WTC11 (cell line): ENCODE data around the gene BCL7A.

Source experiments
- ATF1 ChIP-seq: sonication (generic); formaldehyde crosslinking; IDR thresholded peaks from 2 replicates; pipeline ENCODE4 v1.8.1; 2023; ENCODE audit warnings: mild to moderate bottlenecking, moderate library complexity, missing genetic modification reagents
- CREM ChIP-seq: sonication (generic); formaldehyde crosslinking; IDR thresholded peaks from 2 replicates; pipeline ENCODE4 v1.8.1; 2022; ENCODE audit warnings: mild to moderate bottlenecking, missing genetic modification reagents, moderate library complexity
- FOXJ3 ChIP-seq: sonication (generic); formaldehyde crosslinking; IDR thresholded peaks from 2 replicates; pipeline ENCODE4 v1.9.0; 2021; ENCODE audit warnings: missing genetic modification reagents, mild to moderate bottlenecking, borderline replicate concordance
- MXD4 ChIP-seq: fragments of 250-450 bp; sonication (Bioruptor Pico); IDR thresholded peaks from 2 replicates; pipeline ENCODE4 v1.8.0; 2021; ENCODE audit warnings: mild to moderate bottlenecking, moderate library complexity, borderline replicate concordance
- USF2 ChIP-seq: sonication (generic); formaldehyde crosslinking; IDR thresholded peaks from 2 replicates; pipeline ENCODE4 v1.8.1; 2023; ENCODE audit warnings: mild to moderate bottlenecking, missing genetic modification reagents, moderate library complexity
- ZNF138 ChIP-seq: sonication (generic); formaldehyde crosslinking; conservative IDR thresholded peaks from 2 replicates; pipeline ENCODE4 v1.8.1; 2022; ENCODE audit warnings: mild to moderate bottlenecking, moderate library complexity, missing genetic modification reagents
- TF ChIP-seq, protein P1 (sequence below): sonication (generic); formaldehyde crosslinking; IDR thresholded peaks from 2 replicates; pipeline ENCODE4 v1.8.0; 2022; ENCODE audit warnings: mild to moderate bottlenecking, missing genetic modification reagents
- TF ChIP-seq, protein P2 (sequence below): fragments of 200-600 bp; IDR thresholded peaks from 2 replicates; pipeline ENCODE4 v1.8.0; 2022; ENCODE audit warnings: antibody characterized with exemption
- TF ChIP-seq, protein P3 (sequence below): sonication (generic); formaldehyde crosslinking; IDR thresholded peaks from 2 replicates; pipeline ENCODE4 v1.8.1; 2022; ENCODE audit warnings: missing genetic modification reagents, borderline replicate concordance

- TF ChIP-seq ZNF138 (CRISPR knock-in tag) (no peak), USF2 (CRISPR knock-in tag) (no peak), MXD4 (no peak), CREM (CRISPR knock-in tag) (no peak), FOXJ3 (no peak), ATF1 (CRISPR knock-in tag) (no peak)
- TF ChIP-seq, protein P1, sequence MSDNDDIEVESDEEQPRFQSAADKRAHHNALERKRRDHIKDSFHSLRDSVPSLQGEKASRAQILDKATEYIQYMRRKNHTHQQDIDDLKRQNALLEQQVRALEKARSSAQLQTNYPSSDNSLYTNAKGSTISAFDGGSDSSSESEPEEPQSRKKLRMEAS (CRISPR knock-in tag): no peak
- TF ChIP-seq, protein P2, sequence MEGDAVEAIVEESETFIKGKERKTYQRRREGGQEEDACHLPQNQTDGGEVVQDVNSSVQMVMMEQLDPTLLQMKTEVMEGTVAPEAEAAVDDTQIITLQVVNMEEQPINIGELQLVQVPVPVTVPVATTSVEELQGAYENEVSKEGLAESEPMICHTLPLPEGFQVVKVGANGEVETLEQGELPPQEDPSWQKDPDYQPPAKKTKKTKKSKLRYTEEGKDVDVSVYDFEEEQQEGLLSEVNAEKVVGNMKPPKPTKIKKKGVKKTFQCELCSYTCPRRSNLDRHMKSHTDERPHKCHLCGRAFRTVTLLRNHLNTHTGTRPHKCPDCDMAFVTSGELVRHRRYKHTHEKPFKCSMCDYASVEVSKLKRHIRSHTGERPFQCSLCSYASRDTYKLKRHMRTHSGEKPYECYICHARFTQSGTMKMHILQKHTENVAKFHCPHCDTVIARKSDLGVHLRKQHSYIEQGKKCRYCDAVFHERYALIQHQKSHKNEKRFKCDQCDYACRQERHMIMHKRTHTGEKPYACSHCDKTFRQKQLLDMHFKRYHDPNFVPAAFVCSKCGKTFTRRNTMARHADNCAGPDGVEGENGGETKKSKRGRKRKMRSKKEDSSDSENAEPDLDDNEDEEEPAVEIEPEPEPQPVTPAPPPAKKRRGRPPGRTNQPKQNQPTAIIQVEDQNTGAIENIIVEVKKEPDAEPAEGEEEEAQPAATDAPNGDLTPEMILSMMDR: no peak
- TF ChIP-seq, protein P3, sequence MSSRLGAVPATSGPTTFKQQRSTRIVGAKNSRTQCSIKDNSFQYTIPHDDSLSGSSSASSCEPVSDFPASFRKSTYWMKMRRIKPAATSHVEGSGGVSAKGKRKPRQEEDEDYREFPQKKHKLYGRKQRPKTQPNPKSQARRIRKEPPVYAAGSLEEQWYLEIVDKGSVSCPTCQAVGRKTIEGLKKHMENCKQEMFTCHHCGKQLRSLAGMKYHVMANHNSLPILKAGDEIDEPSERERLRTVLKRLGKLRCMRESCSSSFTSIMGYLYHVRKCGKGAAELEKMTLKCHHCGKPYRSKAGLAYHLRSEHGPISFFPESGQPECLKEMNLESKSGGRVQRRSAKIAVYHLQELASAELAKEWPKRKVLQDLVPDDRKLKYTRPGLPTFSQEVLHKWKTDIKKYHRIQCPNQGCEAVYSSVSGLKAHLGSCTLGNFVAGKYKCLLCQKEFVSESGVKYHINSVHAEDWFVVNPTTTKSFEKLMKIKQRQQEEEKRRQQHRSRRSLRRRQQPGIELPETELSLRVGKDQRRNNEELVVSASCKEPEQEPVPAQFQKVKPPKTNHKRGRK (CRISPR knock-in tag): no peak
Measured at GRCh38 chr12:122088179-122088810, 66.6 kb downstream of the BCL7A start.
